Measurements from ENCODE around the gene EGLN3. TPM values are rescaled to one million over a fixed set of nuclear protein-coding genes. Genes with fewer than 3 reads are reported as not detected.

EGLN3 gene
- total and polyA plus RNA-seq, 4 donors, result 1.3 to 2.3 (median 1.5) TPM

DNA sequence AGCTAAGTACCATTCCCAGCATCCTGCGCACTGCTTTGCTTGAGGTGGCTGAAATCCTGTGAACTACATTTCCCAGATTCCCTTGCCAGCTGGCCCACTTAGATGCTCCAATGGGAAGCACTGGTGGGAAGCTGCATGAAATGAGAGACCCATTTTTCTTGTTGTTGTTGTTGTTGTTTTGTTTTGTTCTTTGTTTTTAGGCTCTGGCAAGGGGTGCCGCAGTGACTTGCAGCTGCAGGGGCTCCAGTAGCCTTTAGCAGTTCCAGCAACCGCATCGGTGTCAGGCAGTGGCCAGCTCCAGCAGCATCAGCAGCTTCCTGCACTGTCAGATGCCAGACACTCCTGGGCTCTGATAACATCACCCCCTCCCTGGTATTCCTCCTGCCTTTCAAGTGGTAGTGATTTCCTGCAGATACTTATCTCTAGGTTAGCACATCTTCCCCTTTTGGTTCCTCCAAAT lies 8.8 kb upstream of the EGLN3 start:
- Histone ChIP-seq H3K9me3 (ENCODE audit: control insufficient read depth in 4 of 4, low read length in 3 of 4) (no peaks in the 10 kb centered on the region), H3K27ac (ENCODE audit: low read depth in 1 of 2, low read length in 2 of 2) (no peak overlapping the region), H3K4me1 (ENCODE audit: control insufficient read depth in 4 of 4, insufficient read depth in 4 of 4, low read length in 3 of 4) (no peaks in the 10 kb centered on the region), H3K4me3 (ENCODE audit: low read depth in 1 of 3, low read length in 3 of 3) (no peak overlapping the region), H3K27me3 (ENCODE audit: control insufficient read depth in 4 of 4, insufficient read depth in 4 of 4, low read length in 3 of 4) (no peaks in the 10 kb centered on the region), H3K9ac (ENCODE audit: low read depth in 1 of 2, low read length in 2 of 2) (no peak overlapping the region), H3K36me3 (ENCODE audit: control insufficient read depth in 4 of 4, insufficient read depth in 3 of 4, low read depth in 1 of 4, low read length in 3 of 4) (no peaks in the 10 kb centered on the region)
- TF ChIP-seq HNF4G (IDR thresholded peaks at IDR 0.05), result no peak
- TF ChIP-seq ZBTB33 (IDR thresholded peaks at IDR 0.05), result no peak
- TF ChIP-seq RXRA (IDR thresholded peaks at IDR 0.05), result no peak
- no peak for TF ChIP-seq HNF4A (conservative IDR thresholded peaks at IDR 0.05)
- TF ChIP-seq, protein P1, sequence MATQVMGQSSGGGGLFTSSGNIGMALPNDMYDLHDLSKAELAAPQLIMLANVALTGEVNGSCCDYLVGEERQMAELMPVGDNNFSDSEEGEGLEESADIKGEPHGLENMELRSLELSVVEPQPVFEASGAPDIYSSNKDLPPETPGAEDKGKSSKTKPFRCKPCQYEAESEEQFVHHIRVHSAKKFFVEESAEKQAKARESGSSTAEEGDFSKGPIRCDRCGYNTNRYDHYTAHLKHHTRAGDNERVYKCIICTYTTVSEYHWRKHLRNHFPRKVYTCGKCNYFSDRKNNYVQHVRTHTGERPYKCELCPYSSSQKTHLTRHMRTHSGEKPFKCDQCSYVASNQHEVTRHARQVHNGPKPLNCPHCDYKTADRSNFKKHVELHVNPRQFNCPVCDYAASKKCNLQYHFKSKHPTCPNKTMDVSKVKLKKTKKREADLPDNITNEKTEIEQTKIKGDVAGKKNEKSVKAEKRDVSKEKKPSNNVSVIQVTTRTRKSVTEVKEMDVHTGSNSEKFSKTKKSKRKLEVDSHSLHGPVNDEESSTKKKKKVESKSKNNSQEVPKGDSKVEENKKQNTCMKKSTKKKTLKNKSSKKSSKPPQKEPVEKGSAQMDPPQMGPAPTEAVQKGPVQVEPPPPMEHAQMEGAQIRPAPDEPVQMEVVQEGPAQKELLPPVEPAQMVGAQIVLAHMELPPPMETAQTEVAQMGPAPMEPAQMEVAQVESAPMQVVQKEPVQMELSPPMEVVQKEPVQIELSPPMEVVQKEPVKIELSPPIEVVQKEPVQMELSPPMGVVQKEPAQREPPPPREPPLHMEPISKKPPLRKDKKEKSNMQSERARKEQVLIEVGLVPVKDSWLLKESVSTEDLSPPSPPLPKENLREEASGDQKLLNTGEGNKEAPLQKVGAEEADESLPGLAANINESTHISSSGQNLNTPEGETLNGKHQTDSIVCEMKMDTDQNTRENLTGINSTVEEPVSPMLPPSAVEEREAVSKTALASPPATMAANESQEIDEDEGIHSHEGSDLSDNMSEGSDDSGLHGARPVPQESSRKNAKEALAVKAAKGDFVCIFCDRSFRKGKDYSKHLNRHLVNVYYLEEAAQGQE (IDR thresholded peaks at IDR 0.05), result no peak
- TF ChIP-seq JUND (IDR thresholded peaks at IDR 0.05), result no peak
- no peak for TF ChIP-seq MAX (IDR thresholded peaks at IDR 0.05)
- no peak for TF ChIP-seq EGR1 (IDR thresholded peaks at IDR 0.05; ENCODE audit: low read depth in 2 of 2)
- TF ChIP-seq FOXA1 (IDR thresholded peaks at IDR 0.05), result no peak
- no peak for TF ChIP-seq GABPA (IDR thresholded peaks at IDR 0.05 in 1 of 2, conservative IDR thresholded peaks at IDR 0.05 in 1 of 2)
- TF ChIP-seq, protein P2, sequence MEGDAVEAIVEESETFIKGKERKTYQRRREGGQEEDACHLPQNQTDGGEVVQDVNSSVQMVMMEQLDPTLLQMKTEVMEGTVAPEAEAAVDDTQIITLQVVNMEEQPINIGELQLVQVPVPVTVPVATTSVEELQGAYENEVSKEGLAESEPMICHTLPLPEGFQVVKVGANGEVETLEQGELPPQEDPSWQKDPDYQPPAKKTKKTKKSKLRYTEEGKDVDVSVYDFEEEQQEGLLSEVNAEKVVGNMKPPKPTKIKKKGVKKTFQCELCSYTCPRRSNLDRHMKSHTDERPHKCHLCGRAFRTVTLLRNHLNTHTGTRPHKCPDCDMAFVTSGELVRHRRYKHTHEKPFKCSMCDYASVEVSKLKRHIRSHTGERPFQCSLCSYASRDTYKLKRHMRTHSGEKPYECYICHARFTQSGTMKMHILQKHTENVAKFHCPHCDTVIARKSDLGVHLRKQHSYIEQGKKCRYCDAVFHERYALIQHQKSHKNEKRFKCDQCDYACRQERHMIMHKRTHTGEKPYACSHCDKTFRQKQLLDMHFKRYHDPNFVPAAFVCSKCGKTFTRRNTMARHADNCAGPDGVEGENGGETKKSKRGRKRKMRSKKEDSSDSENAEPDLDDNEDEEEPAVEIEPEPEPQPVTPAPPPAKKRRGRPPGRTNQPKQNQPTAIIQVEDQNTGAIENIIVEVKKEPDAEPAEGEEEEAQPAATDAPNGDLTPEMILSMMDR (IDR thresholded peaks at IDR 0.05; ENCODE audit: low read depth, low read length, missing input control), result no peak
- TF ChIP-seq TAF1 (conservative IDR thresholded peaks at IDR 0.05), result no peak
- no peak for TF ChIP-seq SP1 (IDR thresholded peaks at IDR 0.05)
- WGBS, result 58% methylated on average over 4 of the region's 4 CpGs
- no peak for DNase-seq (ENCODE audit: low spot score)

GRCh38 chr14:33958605-33959226 lies 7.8 kb upstream of the EGLN3 start:
- no peaks in the 10 kb centered on the region for H3K4me1 ChIP-seq (ENCODE audit: control insufficient read depth in 4 of 4, insufficient read depth in 4 of 4, low read length in 3 of 4)
- DNase-seq (ENCODE audit: low spot score), result no peak
- no peaks in the 10 kb centered on the region for H3K36me3 ChIP-seq (ENCODE audit: control insufficient read depth in 4 of 4, insufficient read depth in 3 of 4, low read depth in 1 of 4, low read length in 3 of 4)
- WGBS, result 69% methylated on average over 7 of the region's 7 CpGs
- no peak overlapping the region for H3K27ac ChIP-seq (ENCODE audit: low read depth in 1 of 2, low read length in 2 of 2)
- H3K4me3 ChIP-seq (ENCODE audit: low read depth in 1 of 3, low read length in 3 of 3), result no peak overlapping the region
- TF ChIP-seq HNF4A (conservative IDR thresholded peaks at IDR 0.05), result no peak
- no peak for TF ChIP-seq FOXA2 (IDR thresholded peaks at IDR 0.05)
- TF ChIP-seq TAF1 (conservative IDR thresholded peaks at IDR 0.05), result no peak
- TF ChIP-seq, protein P3, sequence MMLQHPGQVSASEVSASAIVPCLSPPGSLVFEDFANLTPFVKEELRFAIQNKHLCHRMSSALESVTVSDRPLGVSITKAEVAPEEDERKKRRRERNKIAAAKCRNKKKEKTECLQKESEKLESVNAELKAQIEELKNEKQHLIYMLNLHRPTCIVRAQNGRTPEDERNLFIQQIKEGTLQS (IDR thresholded peaks at IDR 0.05), result no peak
- no peak for TF ChIP-seq EGR1 (IDR thresholded peaks at IDR 0.05; ENCODE audit: low read depth in 2 of 2)
- no peak for TF ChIP-seq FOXA1 (IDR thresholded peaks at IDR 0.05)
- TF ChIP-seq RAD21 (IDR thresholded peaks at IDR 0.05), result no peak
- TF ChIP-seq MAX (IDR thresholded peaks at IDR 0.05), result no peak
- no peak for TF ChIP-seq HNF4G (IDR thresholded peaks at IDR 0.05)
- no peak for TF ChIP-seq JUND (IDR thresholded peaks at IDR 0.05)
- TF ChIP-seq NR2F2 (IDR thresholded peaks at IDR 0.05), result no peak
- TF ChIP-seq ZBTB33 (IDR thresholded peaks at IDR 0.05), result no peak
- TF ChIP-seq, protein P2 (IDR thresholded peaks at IDR 0.05; ENCODE audit: low read depth, low read length, missing input control), result no peak
- H3K9me3 ChIP-seq (ENCODE audit: control insufficient read depth in 4 of 4, low read length in 3 of 4), result no peaks in the 10 kb centered on the region
- H3K9ac ChIP-seq (ENCODE audit: low read depth in 1 of 2, low read length in 2 of 2), result no peak overlapping the region
- H3K27me3 ChIP-seq (ENCODE audit: control insufficient read depth in 4 of 4, insufficient read depth in 4 of 4, low read length in 3 of 4), result no peaks in the 10 kb centered on the region

Measured in liver (tissue), 9 donors.